Measurements from ENCODE around the gene GLT1D1. TPM values are rescaled to one million over a fixed set of nuclear protein-coding genes. Genes with fewer than 3 reads are reported as not detected.

GLT1D1 gene
- polyA plus RNA-seq, 1 of the 3 experiments (the other 2 are of a cell fraction), result 0.05 TPM

DNA sequence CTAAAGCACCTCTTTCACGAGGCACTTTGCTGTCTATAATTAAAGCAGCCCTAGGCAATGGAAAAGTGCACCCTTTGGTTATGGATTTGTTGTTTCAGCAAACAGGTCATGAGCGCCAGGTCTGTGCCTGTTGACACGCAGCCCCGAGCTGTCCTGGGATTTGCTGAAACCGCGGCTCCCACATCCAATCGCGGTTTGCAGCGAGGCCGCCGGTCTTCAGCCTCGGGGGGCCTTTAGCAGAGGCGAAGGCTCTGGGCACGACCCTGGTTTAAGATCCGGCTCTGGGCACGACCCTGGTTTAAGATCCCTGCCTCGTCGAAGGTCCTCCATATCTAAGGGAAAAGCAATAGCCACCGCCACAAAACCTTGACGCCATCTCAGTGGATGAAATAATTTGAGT, 79.2 kb downstream of the GLT1D1 start (continued):
- no peak for TF ChIP-seq FOXJ3 (CRISPR knock-in tag; IDR thresholded peaks at IDR 0.05)

DNA sequence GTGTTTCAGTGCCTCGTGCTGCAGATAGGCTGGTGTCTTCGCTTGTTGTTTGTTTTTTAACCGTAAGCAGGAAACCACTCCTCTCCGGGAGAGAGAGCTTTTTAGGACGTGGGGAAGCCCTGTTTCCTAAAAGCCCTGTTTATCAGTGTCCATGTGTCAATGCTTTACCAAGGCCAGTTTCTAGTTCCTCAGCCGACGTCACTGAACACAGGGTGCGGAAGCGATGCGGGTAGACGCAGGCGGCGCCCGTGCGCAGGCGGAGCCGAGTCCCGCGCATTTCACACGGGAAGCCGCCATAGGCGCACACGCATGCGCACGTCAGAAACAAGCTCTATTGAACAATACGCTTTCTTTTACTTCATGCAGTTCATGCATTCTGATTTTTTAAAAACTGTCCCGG, 79.8 kb downstream of the GLT1D1 start:
- Histone ChIP-seq H3K79me2 (ENCODE audit: insufficient read depth) (no peaks in the 10 kb centered on the region), H3K4me2 (no peak overlapping the region), H3K27ac (ENCODE audit: low read depth in 2 of 2, low read length in 1 of 2) (no peak overlapping the region), H3K4me1 (ENCODE audit: control insufficient read depth in 1 of 2, insufficient read depth in 2 of 2, low read depth in 1 of 2, low read length in 1 of 2) (no peaks in the 10 kb centered on the region), H3F3A (replicated peaks; ENCODE audit: insufficient read depth) (no peaks in the 10 kb centered on the region), H3K36me3 (replicated peaks in 1 of 2; ENCODE audit: control insufficient read depth in 1 of 2, insufficient read depth in 2 of 2, low read length in 1 of 2) (no peaks in the 10 kb centered on the region), H2AFZ (ENCODE audit: low read depth) (no peak overlapping the region), H3K9ac (no peak overlapping the region), H3K9me2 (no peaks in the 10 kb centered on the region), H4K20me1 (ENCODE audit: insufficient read depth) (no peaks in the 10 kb centered on the region), H3K27me3 (ENCODE audit: insufficient read depth) (no peaks in the 10 kb centered on the region), H3K9me3 (no peaks in the 10 kb centered on the region), H3K4me3 (ENCODE audit: low read depth in 2 of 2, low read length in 1 of 2) (no peak overlapping the region)
- ChIA-PET CTCF (no interaction called here), POLR2A (no interaction called here)
- WGBS (ENCODE audit: low lambda C conversion rate), result 78% methylated on average over 23 of the region's 27 CpGs
- TF ChIP-seq GATA2 (CRISPR knock-in tag; IDR thresholded peaks at IDR 0.05) (no peak), GABPA (IDR thresholded peaks at IDR 0.05; ENCODE audit: low read depth) (no peak), RFX5 (IDR thresholded peaks at IDR 0.05; ENCODE audit: low read length) (no peak), RAD21 (IDR thresholded peaks at IDR 0.05; ENCODE audit: low read length) (no peak), FOXJ3 (CRISPR knock-in tag; IDR thresholded peaks at IDR 0.05) (no peak), SIN3A (IDR thresholded peaks at IDR 0.05; ENCODE audit: borderline replicate concordance, low read depth, low read length) (no peak), EP300 (IDR thresholded peaks at IDR 0.05; ENCODE audit: borderline replicate concordance in 1 of 2, low read depth in 1 of 2, low read length in 1 of 2) (no peak)
- TF ChIP-seq, protein P1, sequence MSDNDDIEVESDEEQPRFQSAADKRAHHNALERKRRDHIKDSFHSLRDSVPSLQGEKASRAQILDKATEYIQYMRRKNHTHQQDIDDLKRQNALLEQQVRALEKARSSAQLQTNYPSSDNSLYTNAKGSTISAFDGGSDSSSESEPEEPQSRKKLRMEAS (IDR thresholded peaks at IDR 0.05; ENCODE audit: low read depth), result no peak
- TF ChIP-seq, protein P2, sequence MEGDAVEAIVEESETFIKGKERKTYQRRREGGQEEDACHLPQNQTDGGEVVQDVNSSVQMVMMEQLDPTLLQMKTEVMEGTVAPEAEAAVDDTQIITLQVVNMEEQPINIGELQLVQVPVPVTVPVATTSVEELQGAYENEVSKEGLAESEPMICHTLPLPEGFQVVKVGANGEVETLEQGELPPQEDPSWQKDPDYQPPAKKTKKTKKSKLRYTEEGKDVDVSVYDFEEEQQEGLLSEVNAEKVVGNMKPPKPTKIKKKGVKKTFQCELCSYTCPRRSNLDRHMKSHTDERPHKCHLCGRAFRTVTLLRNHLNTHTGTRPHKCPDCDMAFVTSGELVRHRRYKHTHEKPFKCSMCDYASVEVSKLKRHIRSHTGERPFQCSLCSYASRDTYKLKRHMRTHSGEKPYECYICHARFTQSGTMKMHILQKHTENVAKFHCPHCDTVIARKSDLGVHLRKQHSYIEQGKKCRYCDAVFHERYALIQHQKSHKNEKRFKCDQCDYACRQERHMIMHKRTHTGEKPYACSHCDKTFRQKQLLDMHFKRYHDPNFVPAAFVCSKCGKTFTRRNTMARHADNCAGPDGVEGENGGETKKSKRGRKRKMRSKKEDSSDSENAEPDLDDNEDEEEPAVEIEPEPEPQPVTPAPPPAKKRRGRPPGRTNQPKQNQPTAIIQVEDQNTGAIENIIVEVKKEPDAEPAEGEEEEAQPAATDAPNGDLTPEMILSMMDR (IDR thresholded peaks at IDR 0.05), result no peak
- no peak for DNase-seq

DNA sequence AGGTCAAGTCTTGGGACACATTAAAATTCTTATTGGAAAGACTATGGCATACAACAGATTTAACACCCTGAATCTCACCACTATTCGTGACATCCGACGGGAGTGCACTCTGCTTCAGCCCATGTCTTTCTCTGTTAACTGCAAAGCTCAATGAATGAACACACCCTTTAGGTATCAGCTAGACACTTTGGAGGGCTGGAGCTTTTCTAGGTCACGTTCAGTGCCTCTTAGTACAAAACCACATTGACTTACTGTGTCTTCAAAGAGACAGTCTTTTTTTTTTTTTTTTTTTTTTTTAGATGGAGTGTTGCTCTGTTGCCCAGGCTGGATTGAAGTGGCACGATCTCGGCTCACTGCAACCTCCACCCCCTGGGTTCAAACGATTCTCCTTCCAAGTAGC, 80.6 kb downstream of the GLT1D1 start:
- Histone ChIP-seq H3F3A (replicated peaks; ENCODE audit: insufficient read depth) (no peaks in the 10 kb centered on the region), H2AFZ (ENCODE audit: low read depth) (no peak overlapping the region), H3K9me3 (no peaks in the 10 kb centered on the region), H3K27ac (ENCODE audit: low read depth in 2 of 2, low read length in 1 of 2) (no peak overlapping the region), H3K9me2 (no peaks in the 10 kb centered on the region), H3K4me1 (ENCODE audit: control insufficient read depth in 1 of 2, insufficient read depth in 2 of 2, low read depth in 1 of 2, low read length in 1 of 2) (no peaks in the 10 kb centered on the region), H3K27me3 (ENCODE audit: insufficient read depth) (no peaks in the 10 kb centered on the region), H4K20me1 (ENCODE audit: insufficient read depth) (no peaks in the 10 kb centered on the region), H3K4me2 (no peak overlapping the region), H3K9ac (no peak overlapping the region), H3K4me3 (ENCODE audit: low read depth in 2 of 2, low read length in 1 of 2) (no peak overlapping the region), H3K36me3 (replicated peaks in 1 of 2; ENCODE audit: control insufficient read depth in 1 of 2, insufficient read depth in 2 of 2, low read length in 1 of 2) (no peaks in the 10 kb centered on the region), H3K79me2 (ENCODE audit: insufficient read depth) (no peaks in the 10 kb centered on the region)
- 55% methylated on average over 7 of the region's 7 CpGs for WGBS (ENCODE audit: low lambda C conversion rate)
- no peak for DNase-seq
- ChIA-PET CTCF (no interaction called here), POLR2A (no interaction called here)
- no peak for TF ChIP-seq NRF1 (IDR thresholded peaks at IDR 0.05; ENCODE audit: low read depth, low read length)
- TF ChIP-seq, protein P3, sequence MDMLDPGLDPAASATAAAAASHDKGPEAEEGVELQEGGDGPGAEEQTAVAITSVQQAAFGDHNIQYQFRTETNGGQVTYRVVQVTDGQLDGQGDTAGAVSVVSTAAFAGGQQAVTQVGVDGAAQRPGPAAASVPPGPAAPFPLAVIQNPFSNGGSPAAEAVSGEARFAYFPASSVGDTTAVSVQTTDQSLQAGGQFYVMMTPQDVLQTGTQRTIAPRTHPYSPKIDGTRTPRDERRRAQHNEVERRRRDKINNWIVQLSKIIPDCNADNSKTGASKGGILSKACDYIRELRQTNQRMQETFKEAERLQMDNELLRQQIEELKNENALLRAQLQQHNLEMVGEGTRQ (IDR thresholded peaks at IDR 0.05; ENCODE audit: borderline replicate concordance, low read depth, low read length), result no peak
- TF ChIP-seq RCOR1 (IDR thresholded peaks at IDR 0.05; ENCODE audit: low read length), result no peak
- no peak for TF ChIP-seq CHD2 (IDR thresholded peaks at IDR 0.05; ENCODE audit: low read length, partially characterized antibody)
- no peak for TF ChIP-seq NFIC (IDR thresholded peaks at IDR 0.05; ENCODE audit: borderline replicate concordance)
- TF ChIP-seq RXRA (IDR thresholded peaks at IDR 0.05; ENCODE audit: borderline replicate concordance, low read depth), result no peak
- no peak for TF ChIP-seq GABPA (IDR thresholded peaks at IDR 0.05; ENCODE audit: low read depth)
- no peak for TF ChIP-seq POLR2AphosphoS5 (IDR thresholded peaks at IDR 0.05; ENCODE audit: low read depth, low read length)
- TF ChIP-seq MEF2A (IDR thresholded peaks at IDR 0.05; ENCODE audit: borderline replicate concordance, low read depth), result no peak
- no peak for TF ChIP-seq FOSL2 (IDR thresholded peaks at IDR 0.05; ENCODE audit: borderline replicate concordance, low read depth)
- no peak for TF ChIP-seq TAF1 (IDR thresholded peaks at IDR 0.05; ENCODE audit: borderline replicate concordance, low read depth, low read length)
- no peak for TF ChIP-seq RFX5 (IDR thresholded peaks at IDR 0.05; ENCODE audit: low read length)
